Adrenal gland (tissue), 12 donors: Measurements from ENCODE around the gene B4GALT4. TPM values are rescaled to one million over a fixed set of nuclear protein-coding genes. Genes with fewer than 3 reads are reported as not detected.

ENCODE experiments used
- DNase-seq, 7 donors: peaks; one replicate each; pipeline ENCODE4 v3.0.0-alpha.2; 2019 to 2020
- H3K27ac ChIP-seq, 5 donors: fragments of 200-600 bp; sonication (generic) in 4 of 5; 1 replicate in 3 of 5; 2 replicates in 2 of 5; pipeline versions ENCODE4 v1.5.1 to v1.8.0; 2016 to 2020; ENCODE audit warnings: mild to moderate bottlenecking in 1 of 5
- H3K27me3 ChIP-seq: fragments of 200-600 bp; 2 replicates; pipeline ENCODE4 v1.8.0; 2021
- H3K36me3 ChIP-seq, 2 donors: fragments of 200-600 bp; replicated peaks in 1 of 2; 1 replicate in 1 of 2; 2 replicates in 1 of 2; pipeline versions ENCODE4 v1.5.1 to v1.8.0; 2018 to 2022
- H3K4me1 ChIP-seq, 2 donors: fragments of 200-600 bp; replicated peaks in 1 of 2; 1 replicate in 1 of 2; 2 replicates in 1 of 2; pipeline versions ENCODE4 v1.5.1 to v1.8.0; 2018 to 2021
- H3K4me3 ChIP-seq, 4 donors: fragments of 200-600 bp; sonication (generic) in 3 of 4; one replicate each; pipeline ENCODE4 v1.5.1; 2016 to 2018
- H3K9me3 ChIP-seq, 3 donors: fragments of 200-600 bp; sonication (generic) in 1 of 3; replicated peaks in 1 of 3; 1 replicate in 2 of 3; 2 replicates in 1 of 3; pipeline versions ENCODE4 v1.5.1 to v1.8.0; 2016 to 2021
- CTCF ChIP-seq, 6 experiments: fragments of 450-650 bp in 4 of 6; fragments of 200-600 bp in 2 of 6; sonication (generic) in 1 of 6; IDR thresholded peaks; 1 replicate in 5 of 6; 2 replicates in 1 of 6; pipeline versions ENCODE4 v1.5.1 to v1.8.0; 2016 to 2021; ENCODE audit warnings: antibody characterized with exemption in 6 of 6, mild to moderate bottlenecking in 2 of 6, moderate library complexity in 1 of 6
- POLR2A ChIP-seq, 2 donors: fragments of 450-650 bp; IDR thresholded peaks; one replicate each; pipeline ENCODE4 v1.6.1; 2017; ENCODE audit warnings: antibody characterized with exemption in 2 of 2, mild to moderate bottlenecking in 2 of 2, moderate library complexity in 1 of 2
- WGBS, 4 donors: extraction: QIAGEN DNeasy Blood & Tissue Kit in 2 of 4; methylation state at CpG; one replicate each; pipeline versions ENCODE4 v1.1.5 to v1.1.7; 2013 to 2017; 5-methylcytosine and 5-hydroxymethylcytosine counted together
- intact Hi-C, 2 donors: fragments of 100-400 bp; cut with DNase I; formaldehyde crosslinking; loops; one replicate each; pipeline versions ENCODE4 v1.14.1 to v1.15.0; 2022 to 2023
- polyA plus RNA-seq, 3 donors: library from polyadenylated mRNA; stranded (reverse); fragments of 200-250 nt in 2 of 3; fragments of 350-450 nt in 1 of 3; fragmentation: Illumina TruSeq in 1 of 3; extraction: RNeasy Lipid Tissue Mini Kit (QIAGEN cat#74804) in 1 of 3; gene quantifications; one replicate each; pipeline ENCODE4 v1.2.3, GENCODE V29; 2013 to 2014
- total RNA-seq, 9 donors: library from RNA; depleted of rRNA in 4 of 9; stranded (reverse); fragments of >200 nt in 4 of 9; fragments of 120-200 nt in 1 of 9; fragmentation: NEBNext Ultra II Directional in 1 of 9; extraction: Animal tissue kit (Norgen Biotek cat#: 25700) in 1 of 9; gene quantifications; one replicate each; pipeline versions ENCODE4 v1.1.0 to v1.2.4, GENCODE V29; 2013 to 2023
- donor health status: healthy with polysubstance abuse.
- donor health status: Bipolar disorder and iron deficiency.
- donor health status: DM: yes; HTN: yes; CAD: no.
- donor health status: DM: no; HTN: no; CAD: no.
- donor health status: DM: no; HTN: no; CAD: no.
- donor health status: DM: yes; HTN: yes; CAD: no.

The B4GALT4 gene
- total and polyA plus RNA-seq, 12 donors = 10.3 to 23.1 (median 16.0) TPM

GRCh38 chr3:119236756-119237155, 3.9 kb downstream of the B4GALT4 start:
- H3K4me3 ChIP-seq = no peak overlapping the region
- H3K27me3 ChIP-seq = no peaks in the 10 kb centered on the region
- WGBS, 4 donors = 62 to 90% (median 76%) methylated on average over 7 of the region's 7 CpGs
- peaks cover 0 to 5% of the 10 kb centered on the region in 2 donors for H3K36me3 ChIP-seq
- H3K27ac ChIP-seq = no peak overlapping the region
- TF ChIP-seq CTCF (IDR thresholded peaks at IDR 0.05) (no peak), POLR2A (IDR thresholded peaks at IDR 0.05) (no peak)
- intact Hi-C loops = no loop called here
- H3K9me3 ChIP-seq = no peaks in the 10 kb centered on the region
- peaks cover 2 to 43% of the 10 kb centered on the region in 2 donors for H3K4me1 ChIP-seq
- peak in 1 of 7 donors; percentile 13 for DNase-seq

- H3K27ac ChIP-seq = no peak overlapping the region
- H3K27me3 ChIP-seq = no peaks in the 10 kb centered on the region
- no peak overlapping the region for H3K4me3 ChIP-seq
- intact Hi-C loops = no loop called here
- no peaks in the 10 kb centered on the region for H3K9me3 ChIP-seq
- peaks cover 0 to 5% of the 10 kb centered on the region in 2 donors for H3K36me3 ChIP-seq
- TF ChIP-seq POLR2A (IDR thresholded peaks at IDR 0.05) = no peak
- no peak for TF ChIP-seq CTCF (IDR thresholded peaks at IDR 0.05)
- peaks cover 2 to 36% of the 10 kb centered on the region in 2 donors for H3K4me1 ChIP-seq
- 81 to 100% (median 89%) methylated on average over 1 of the region's 1 CpG for WGBS, 4 donors
- no peak for DNase-seq
Observed at GRCh38 chr3:119235151-119235550, 5.5 kb downstream of the B4GALT4 start.

- no peaks in the 10 kb centered on the region for H3K27me3 ChIP-seq
- DNase-seq = no peak
- no peak overlapping the region for H3K27ac ChIP-seq
- peaks cover under 1 to 30% of the 10 kb centered on the region in 2 donors for H3K4me1 ChIP-seq
- peaks cover 0 to 6% of the 10 kb centered on the region in 2 donors for H3K36me3 ChIP-seq
- intact Hi-C loops = no loop called here
- WGBS, 4 donors = 63 to 89% (median 84%) methylated on average over 1 of the region's 1 CpG
- no peak overlapping the region for H3K4me3 ChIP-seq
- H3K9me3 ChIP-seq = no peaks in the 10 kb centered on the region
- no peak for TF ChIP-seq POLR2A (IDR thresholded peaks at IDR 0.05)
- no peak for TF ChIP-seq CTCF (IDR thresholded peaks at IDR 0.05)
Observed at GRCh38 chr3:119234610-119235009, 6.1 kb downstream of the B4GALT4 start.

- Histone ChIP-seq H3K4me3 (no peak overlapping the region), H3K9me3 (no peaks in the 10 kb centered on the region), H3K36me3 (peaks cover 0 to 19% of the 10 kb centered on the region in 2 donors), H3K27ac (no peak overlapping the region), H3K4me1 (peaks cover 0 to 6% of the 10 kb centered on the region in 2 donors), H3K27me3 (no peaks in the 10 kb centered on the region)
- DNase-seq = no peak
- no peak for TF ChIP-seq CTCF (IDR thresholded peaks at IDR 0.05)
- no peak for TF ChIP-seq POLR2A (IDR thresholded peaks at IDR 0.05)
- intact Hi-C loops = no loop called here
Observed at GRCh38 chr3:119230745-119231144, 9.9 kb downstream of the B4GALT4 start.
